GM12872 (cell line): ENCODE results near the gene SMAP1.

Experiments used
- CTCF ChIP-seq: IDR thresholded peaks from 3 replicates; pipeline ENCODE4 v1.5.1; 2011; ENCODE audit warnings: low read depth, mild to moderate bottlenecking, low read length, moderate library complexity; ENCODE audit not compliant: insufficient read depth

Gene SMAP1

GRCh38 chr6:70844301-70844700 is 176.6 kb downstream of the SMAP1 start:
- TF ChIP-seq CTCF, result no peak

DNA sequence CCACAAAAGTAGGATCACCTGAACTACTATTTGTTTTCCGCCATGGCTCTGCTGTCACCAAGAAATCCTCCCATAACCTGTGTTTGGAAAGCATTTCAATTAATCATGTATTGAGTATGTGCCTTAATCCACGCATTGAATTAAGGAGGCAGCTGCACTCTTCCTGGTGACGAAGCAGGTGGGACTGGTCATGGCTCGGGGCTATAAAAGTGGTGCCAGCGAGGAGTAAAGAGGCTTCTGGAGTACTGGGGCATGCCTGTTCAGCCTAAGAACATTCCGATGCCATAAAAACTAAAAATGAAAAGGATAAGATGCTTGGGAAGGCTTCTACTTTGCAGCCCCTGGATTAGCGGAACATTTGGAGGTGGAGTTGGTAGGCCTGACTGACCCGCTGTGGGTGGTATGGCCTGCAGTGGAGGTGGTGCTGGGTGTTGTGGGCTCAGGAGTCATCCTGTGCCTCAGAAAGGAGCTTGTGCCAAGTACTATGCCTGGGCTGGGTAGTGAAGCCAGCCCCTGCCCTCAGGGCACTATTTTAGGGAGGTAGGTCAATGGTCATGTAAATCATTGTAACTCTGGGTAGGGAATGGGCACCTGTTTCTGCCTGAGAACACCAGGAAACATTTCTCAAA is 178.6 kb downstream of the SMAP1 start:
- TF ChIP-seq CTCF, result no peak

DNA sequence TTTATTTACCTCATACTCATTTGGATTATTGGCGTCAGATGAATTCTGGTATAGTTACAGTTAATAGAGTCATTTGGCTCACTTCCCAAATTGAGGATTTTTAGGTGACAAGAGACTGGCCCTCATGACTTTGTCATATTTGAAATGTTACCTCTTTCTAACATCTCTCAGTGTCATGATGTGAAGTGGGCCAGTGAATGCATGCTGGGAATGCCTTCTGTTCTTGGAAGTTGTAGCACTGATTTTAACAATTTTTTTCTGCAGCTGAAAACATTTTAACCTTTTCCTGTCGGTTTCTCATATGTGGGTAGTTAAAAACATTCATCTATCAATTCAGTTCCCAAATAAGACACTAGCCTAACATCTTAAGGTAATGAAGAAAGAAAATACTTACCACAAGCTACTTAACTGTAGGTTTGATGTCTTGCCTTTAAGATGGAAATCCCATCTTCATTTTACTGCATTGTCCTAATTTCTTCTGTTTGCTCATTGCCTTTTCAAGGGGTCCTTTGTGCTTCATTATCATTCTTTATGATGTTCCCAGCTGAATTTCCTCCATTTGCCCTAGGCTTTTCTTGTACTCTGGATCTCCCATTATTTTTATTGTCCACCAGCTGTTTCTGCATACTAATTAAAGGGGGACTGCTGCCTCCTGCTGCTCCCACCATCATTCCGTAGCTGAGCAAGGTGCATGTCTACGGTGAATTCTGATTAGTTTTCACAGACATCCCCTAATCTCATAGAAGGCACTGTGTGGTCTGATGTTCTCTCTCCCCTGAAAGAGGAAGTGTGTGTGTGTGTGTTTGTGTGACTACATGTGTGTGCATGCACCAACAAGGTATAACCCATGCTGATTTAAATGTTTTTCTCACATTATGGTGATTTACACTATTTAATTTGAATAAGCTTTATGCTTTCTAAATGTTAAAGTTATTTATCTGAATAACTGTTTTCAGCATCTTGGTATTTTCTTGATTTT is 179.7 kb downstream of the SMAP1 start:
- no peak for TF ChIP-seq CTCF

GRCh38 chr6:70849348-70850069 is 181.8 kb downstream of the SMAP1 start:
- TF ChIP-seq CTCF, result no peak

- no peak for TF ChIP-seq CTCF
Measured at GRCh38 chr6:70852667-70853246, 185.1 kb downstream of the SMAP1 start.

GRCh38 chr6:70857387-70858077 is 189.8 kb downstream of the SMAP1 start:
- TF ChIP-seq CTCF, result no peak

DNA sequence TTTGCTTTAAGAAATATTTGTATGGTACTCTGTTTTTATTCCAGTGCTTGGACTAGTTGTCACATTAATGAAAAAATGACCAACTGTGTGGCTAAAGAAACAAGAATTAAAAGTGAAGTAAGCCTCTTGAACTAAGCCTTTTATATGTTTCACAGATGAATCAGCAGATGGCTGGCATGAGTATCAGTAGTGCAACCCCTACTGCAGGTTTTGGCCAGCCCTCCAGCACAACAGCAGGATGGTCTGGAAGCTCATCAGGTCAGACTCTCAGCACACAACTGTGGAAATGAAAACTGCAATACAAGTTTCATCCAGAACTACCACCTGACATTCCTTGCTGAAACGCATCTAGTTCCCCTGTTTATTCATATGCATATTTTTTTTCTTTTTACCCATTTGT is 192.4 kb downstream of the SMAP1 start:
- no peak for TF ChIP-seq CTCF
